ENCODE results near the gene RAD52.

The RAD52 gene

GRCh38 chr12:922285-922684 is 27.2 kb downstream of the RAD52 start:
- H3K36me3 ChIP-seq (ENCODE audit: control insufficient read depth, insufficient read depth, low read length): no peaks in the 10 kb centered on the region

DNA sequence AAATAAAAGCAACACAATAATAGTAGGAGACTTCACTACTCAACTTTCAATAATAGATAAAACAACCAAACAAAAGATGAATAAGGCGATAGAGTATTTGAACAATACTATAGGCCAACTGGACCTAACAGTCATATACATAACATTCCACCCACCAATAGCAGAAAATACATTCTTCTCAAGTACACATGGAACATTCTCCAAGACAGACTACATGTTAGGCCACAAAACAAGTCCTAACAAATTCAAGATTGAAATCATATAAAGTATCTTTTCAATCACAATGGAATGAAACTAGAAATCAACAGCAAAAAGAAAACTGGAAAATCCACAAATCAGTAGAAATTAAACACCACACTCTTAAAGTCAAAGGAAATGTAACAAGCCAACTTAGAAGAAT is 28.8 kb downstream of the RAD52 start:
- Histone ChIP-seq H3K36me3 (ENCODE audit: control insufficient read depth, insufficient read depth, low read length) (no peaks in the 10 kb centered on the region), H3K79me2 (peaks cover 2% of the 10 kb centered on the region), H3K27ac (no peak overlapping the region), H3K4me2 (ENCODE audit: low read length) (no peak overlapping the region), H3K9me3 (ENCODE audit: control insufficient read depth, low read length) (no peaks in the 10 kb centered on the region), H3K4me3 (ENCODE audit: low read depth, low read length) (no peak overlapping the region), H3K4me1 (no peaks in the 10 kb centered on the region), H2AFZ (no peak overlapping the region), H3K9ac (no peak overlapping the region), H3K27me3 (ENCODE audit: control insufficient read depth, insufficient read depth, low read length) (no peaks in the 10 kb centered on the region)
- TF ChIP-seq, protein P1, sequence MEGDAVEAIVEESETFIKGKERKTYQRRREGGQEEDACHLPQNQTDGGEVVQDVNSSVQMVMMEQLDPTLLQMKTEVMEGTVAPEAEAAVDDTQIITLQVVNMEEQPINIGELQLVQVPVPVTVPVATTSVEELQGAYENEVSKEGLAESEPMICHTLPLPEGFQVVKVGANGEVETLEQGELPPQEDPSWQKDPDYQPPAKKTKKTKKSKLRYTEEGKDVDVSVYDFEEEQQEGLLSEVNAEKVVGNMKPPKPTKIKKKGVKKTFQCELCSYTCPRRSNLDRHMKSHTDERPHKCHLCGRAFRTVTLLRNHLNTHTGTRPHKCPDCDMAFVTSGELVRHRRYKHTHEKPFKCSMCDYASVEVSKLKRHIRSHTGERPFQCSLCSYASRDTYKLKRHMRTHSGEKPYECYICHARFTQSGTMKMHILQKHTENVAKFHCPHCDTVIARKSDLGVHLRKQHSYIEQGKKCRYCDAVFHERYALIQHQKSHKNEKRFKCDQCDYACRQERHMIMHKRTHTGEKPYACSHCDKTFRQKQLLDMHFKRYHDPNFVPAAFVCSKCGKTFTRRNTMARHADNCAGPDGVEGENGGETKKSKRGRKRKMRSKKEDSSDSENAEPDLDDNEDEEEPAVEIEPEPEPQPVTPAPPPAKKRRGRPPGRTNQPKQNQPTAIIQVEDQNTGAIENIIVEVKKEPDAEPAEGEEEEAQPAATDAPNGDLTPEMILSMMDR (IDR thresholded peaks at IDR 0.05): no peak

More at GRCh38 chr12:922285-922684, 27.2 kb downstream of the RAD52 start:
- TF ChIP-seq, protein P1 (IDR thresholded peaks at IDR 0.05): no peak
- no peak overlapping the region for H2AFZ ChIP-seq
- no peak overlapping the region for H3K27ac ChIP-seq
- no peak overlapping the region for H3K9ac ChIP-seq
- H3K4me1 ChIP-seq: no peaks in the 10 kb centered on the region
- H3K79me2 ChIP-seq: peaks cover 2% of the 10 kb centered on the region
- H3K4me2 ChIP-seq (ENCODE audit: low read length): no peak overlapping the region
- no peaks in the 10 kb centered on the region for H3K27me3 ChIP-seq (ENCODE audit: control insufficient read depth, insufficient read depth, low read length)
- H3K4me3 ChIP-seq (ENCODE audit: low read depth, low read length): no peak overlapping the region
- H3K9me3 ChIP-seq (ENCODE audit: control insufficient read depth, low read length): no peaks in the 10 kb centered on the region

- Histone ChIP-seq H3K4me2 (ENCODE audit: low read length) (no peak overlapping the region), H3K9me3 (ENCODE audit: control insufficient read depth, low read length) (no peaks in the 10 kb centered on the region), H3K27me3 (ENCODE audit: control insufficient read depth, insufficient read depth, low read length) (no peaks in the 10 kb centered on the region), H3K4me1 (no peaks in the 10 kb centered on the region), H3K9ac (no peak overlapping the region), H3K36me3 (ENCODE audit: control insufficient read depth, insufficient read depth, low read length) (no peaks in the 10 kb centered on the region), H3K79me2 (peaks cover 2% of the 10 kb centered on the region), H2AFZ (no peak overlapping the region), H3K27ac (no peak overlapping the region), H3K4me3 (ENCODE audit: low read depth, low read length) (no peak overlapping the region)
- TF ChIP-seq, protein P1 (IDR thresholded peaks at IDR 0.05): no peak
These were observed 32.6 kb downstream of the RAD52 start for GRCh38 chr12:916712-917445.

DNA sequence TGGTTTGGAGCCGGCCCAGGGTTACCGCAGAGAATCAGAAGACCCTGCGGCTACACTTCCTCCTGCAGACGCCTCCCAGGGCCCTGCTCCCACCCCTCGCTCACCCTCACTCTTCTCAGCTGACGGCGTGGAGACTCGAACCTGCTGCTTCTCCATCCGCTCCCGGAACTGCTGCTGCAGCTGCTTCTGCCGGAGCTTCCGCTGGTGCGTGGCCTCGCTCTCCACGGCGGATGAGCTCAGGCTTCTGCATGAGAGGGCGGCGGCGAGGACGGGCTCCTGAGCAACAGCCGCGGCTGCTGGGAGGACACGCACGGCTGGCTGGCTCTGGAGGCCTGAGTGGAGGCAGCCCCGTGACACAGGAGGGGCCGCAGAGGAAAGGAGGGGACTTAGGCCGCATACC is 33.3 kb downstream of the RAD52 start:
- TF ChIP-seq, protein P1 (IDR thresholded peaks at IDR 0.05): no peak
- Histone ChIP-seq H2AFZ (no peak overlapping the region), H3K4me2 (ENCODE audit: low read length) (no peak overlapping the region), H3K27ac (no peak overlapping the region), H3K9me3 (ENCODE audit: control insufficient read depth, low read length) (no peaks in the 10 kb centered on the region), H3K4me3 (ENCODE audit: low read depth, low read length) (no peak overlapping the region), H3K4me1 (no peaks in the 10 kb centered on the region), H3K79me2 (peaks cover 2% of the 10 kb centered on the region), H3K36me3 (ENCODE audit: control insufficient read depth, insufficient read depth, low read length) (no peaks in the 10 kb centered on the region), H3K9ac (no peak overlapping the region), H3K27me3 (ENCODE audit: control insufficient read depth, insufficient read depth, low read length) (no peaks in the 10 kb centered on the region)

DNA sequence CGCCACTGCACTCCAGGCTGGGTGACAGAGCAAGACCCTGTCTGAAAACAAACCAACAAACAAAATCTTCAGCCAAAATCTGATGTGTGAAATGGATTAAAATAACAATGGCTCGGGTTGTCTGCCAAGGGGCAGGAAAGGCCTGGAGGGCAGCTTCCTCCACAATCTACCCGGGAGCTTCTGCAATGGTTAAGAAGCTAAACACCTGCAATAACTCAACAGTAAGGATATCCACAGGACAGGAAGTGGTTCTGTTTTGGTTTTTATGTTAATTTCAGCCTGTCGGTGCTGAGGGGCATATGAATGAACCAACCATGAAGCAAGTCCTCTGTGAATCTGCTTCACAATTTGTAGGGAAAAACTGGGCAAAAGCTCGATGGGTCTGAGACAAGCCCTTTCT is 34.4 kb downstream of the RAD52 start:
- TF ChIP-seq, protein P1 (IDR thresholded peaks at IDR 0.05): no peak
- no peaks in the 10 kb centered on the region for H3K36me3 ChIP-seq (ENCODE audit: control insufficient read depth, insufficient read depth, low read length)

More for the DNA sequence above, 34.4 kb downstream of the RAD52 start:
- H2AFZ ChIP-seq: no peak overlapping the region
- H3K4me1 ChIP-seq: no peaks in the 10 kb centered on the region
- no peak overlapping the region for H3K27ac ChIP-seq
- H3K4me3 ChIP-seq (ENCODE audit: low read depth, low read length): no peak overlapping the region
- no peak overlapping the region for H3K9ac ChIP-seq
- no peaks in the 10 kb centered on the region for H3K27me3 ChIP-seq (ENCODE audit: control insufficient read depth, insufficient read depth, low read length)
- H3K79me2 ChIP-seq: peaks cover 2% of the 10 kb centered on the region
- no peak overlapping the region for H3K4me2 ChIP-seq (ENCODE audit: low read length)
- no peaks in the 10 kb centered on the region for H3K9me3 ChIP-seq (ENCODE audit: control insufficient read depth, low read length)

All from parathyroid adenoma (tissue), 2 donors.